ENCODE results near the gene PRELID1.

Gene PRELID1

DNA sequence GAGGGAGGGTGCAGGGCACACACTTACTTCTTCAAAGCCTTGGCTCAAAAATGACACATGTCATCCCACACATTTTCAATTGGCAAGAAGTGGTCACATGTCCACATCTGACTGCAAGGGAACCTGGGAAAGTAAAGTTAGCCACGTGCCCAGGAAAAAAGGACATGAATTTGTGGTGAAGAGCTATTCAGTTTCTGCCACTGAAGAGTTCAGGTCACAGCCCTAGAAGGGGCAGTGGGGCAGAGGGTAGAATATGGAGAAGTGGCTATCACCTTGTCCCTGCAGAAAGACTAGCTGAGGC lies 52.2 kb downstream of the PRELID1 start:
- no peak for DNase-seq (ENCODE audit: low read depth in 2 of 2)
